ENCODE results near the gene PCLO. TPM values are rescaled to one million over a fixed set of nuclear protein-coding genes. Genes with fewer than 3 reads are reported as not detected.
"Not testable (repeated sequence)": the region's sequence is repeated elsewhere in the genome, so short reads cannot be mapped to it uniquely, and the experiment has no call there.

The PCLO gene
- total RNA-seq, 2 donors from 2014 or later: 2.9 to 6.3 TPM

DNA sequence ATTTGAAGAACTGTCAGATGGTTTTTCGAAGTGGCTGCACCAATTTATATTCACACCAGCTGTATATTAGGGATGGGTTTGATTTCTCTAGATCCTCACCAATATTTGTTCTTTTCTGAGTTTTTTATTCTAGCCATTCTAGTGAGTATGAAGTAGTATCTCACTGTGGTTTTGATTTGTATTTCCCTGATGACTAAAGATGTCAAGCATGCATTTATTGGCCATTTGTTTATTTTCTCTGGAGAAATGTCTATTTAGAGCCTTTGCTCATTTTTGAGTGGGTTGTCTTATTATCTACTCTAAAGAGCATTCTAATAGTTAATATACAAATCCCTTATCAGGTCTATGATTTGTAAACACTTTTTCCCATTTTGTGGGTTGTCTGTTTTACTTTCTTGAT, 123.9 kb downstream of the PCLO start:
- H3K27ac ChIP-seq: no peak overlapping the region
- H3K4me3 ChIP-seq: no peak overlapping the region
- no peaks in the 10 kb centered on the region for H3K4me1 ChIP-seq
- H3K9me3 ChIP-seq: no peaks in the 10 kb centered on the region
- H3K27me3 ChIP-seq: no peaks in the 10 kb centered on the region
- TF ChIP-seq CTCF (IDR thresholded peaks at IDR 0.05): no peak
- no peaks in the 10 kb centered on the region for H3K36me3 ChIP-seq
- DNase-seq (ENCODE audit: low spot score): no peak

- Histone ChIP-seq H3K9me3 (no peaks in the 10 kb centered on the region), H3K4me1 (no peaks in the 10 kb centered on the region), H3K27ac (no peak overlapping the region), H3K36me3 (no peaks in the 10 kb centered on the region), H3K27me3 (no peaks in the 10 kb centered on the region), H3K4me3 (no peak overlapping the region)
- DNase-seq (ENCODE audit: low spot score): no peak
- no peak for TF ChIP-seq CTCF (IDR thresholded peaks at IDR 0.05)
These were observed 125.8 kb downstream of the PCLO start for GRCh38 chr7:83036721-83037380.

- no peak for DNase-seq (ENCODE audit: low spot score)
- no peaks in the 10 kb centered on the region for H3K36me3 ChIP-seq
- no peak overlapping the region for H3K27ac ChIP-seq
- H3K9me3 ChIP-seq: no peaks in the 10 kb centered on the region
- no peak overlapping the region for H3K4me3 ChIP-seq
- no peak for TF ChIP-seq CTCF (IDR thresholded peaks at IDR 0.05)
- H3K4me1 ChIP-seq: no peaks in the 10 kb centered on the region
- no peaks in the 10 kb centered on the region for H3K27me3 ChIP-seq
These were observed 126.6 kb downstream of the PCLO start for GRCh38 chr7:83036130-83036529.

DNA sequence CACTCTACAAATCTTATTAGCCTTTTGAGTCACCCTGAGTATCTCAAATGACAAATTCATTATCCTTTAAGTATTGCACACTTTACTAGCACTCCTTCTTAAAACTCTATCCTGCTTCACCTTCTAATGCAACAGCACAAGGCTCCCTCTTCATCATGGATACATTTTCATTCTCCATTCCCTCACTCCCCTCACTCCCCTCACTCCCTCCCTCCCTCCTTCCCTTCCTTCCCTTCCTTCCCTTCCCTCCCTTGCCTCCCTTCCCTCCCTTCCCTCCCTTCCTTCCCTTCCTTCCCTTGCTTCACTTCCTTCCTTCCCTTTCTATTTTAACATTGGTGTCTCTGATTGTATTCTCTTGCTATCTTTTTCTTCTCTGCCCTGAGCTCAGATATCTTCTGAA, 130.5 kb downstream of the PCLO start:
- Histone ChIP-seq H3K4me3 (no peak overlapping the region), H3K4me1 (no peaks in the 10 kb centered on the region), H3K27me3 (no peaks in the 10 kb centered on the region), H3K27ac (no peak overlapping the region), H3K9me3 (no peaks in the 10 kb centered on the region), H3K36me3 (no peaks in the 10 kb centered on the region)
- TF ChIP-seq CTCF (IDR thresholded peaks at IDR 0.05): no peak
- DNase-seq (ENCODE audit: low spot score): no peak

GRCh38 chr7:83023817-83024665, 138.6 kb downstream of the PCLO start:
- DNase-seq (ENCODE audit: low spot score); H3K4me1 ChIP-seq: not testable (repeated sequence)

DNA sequence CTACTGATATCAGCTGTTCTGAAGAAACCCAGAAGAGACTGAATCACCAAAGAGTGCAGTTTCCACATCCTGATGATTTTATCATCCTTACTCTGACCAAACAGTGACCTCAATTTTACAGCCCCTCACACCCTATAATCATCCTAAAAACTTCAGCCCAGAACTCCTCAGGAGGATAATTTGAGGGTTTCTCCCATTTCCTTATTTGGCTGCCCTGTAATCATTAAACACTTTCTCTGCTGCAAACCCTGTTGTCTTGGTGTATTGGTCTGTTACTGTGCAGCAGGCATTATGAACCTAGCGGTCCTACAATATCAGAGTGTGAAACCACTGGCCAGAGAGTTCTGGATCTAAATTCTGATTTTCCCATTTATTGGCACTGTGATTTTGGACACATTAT, 141.7 kb downstream of the PCLO start:
- Histone ChIP-seq H3K9me3 (peaks cover 0 to 6% of the 10 kb centered on the region in 2 donors), H3K36me3 (no peaks in the 10 kb centered on the region)
- TF ChIP-seq CTCF (IDR thresholded peaks at IDR 0.05): no peak

More at GRCh38 chr7:83023817-83024665, 138.6 kb downstream of the PCLO start:
- H3K4me3 ChIP-seq, H3K36me3 ChIP-seq, H3K9me3 ChIP-seq, H3K27me3 ChIP-seq, H3K27ac ChIP-seq: not testable (repeated sequence)

More for the DNA sequence above, 141.7 kb downstream of the PCLO start:
- H3K27ac ChIP-seq: no peak overlapping the region
- H3K4me3 ChIP-seq: no peak overlapping the region
- DNase-seq (ENCODE audit: low spot score): no peak
- no peaks in the 10 kb centered on the region for H3K4me1 ChIP-seq
- H3K27me3 ChIP-seq: no peaks in the 10 kb centered on the region
